Islet precursor cell (in vitro differentiated cells): ENCODE results near the gene APELA.
A peak's percentile ranks its signal among the peaks of the same experiment; 100 is the strongest.
"Not testable (repeated sequence)": the region's sequence is repeated elsewhere in the genome, so short reads cannot be mapped to it uniquely, and the experiment has no call there.

Source experiments
- DNase-seq: peaks from one replicate; pipeline ENCODE4 v3.0.0-alpha.2; 2018

Gene APELA

DNA sequence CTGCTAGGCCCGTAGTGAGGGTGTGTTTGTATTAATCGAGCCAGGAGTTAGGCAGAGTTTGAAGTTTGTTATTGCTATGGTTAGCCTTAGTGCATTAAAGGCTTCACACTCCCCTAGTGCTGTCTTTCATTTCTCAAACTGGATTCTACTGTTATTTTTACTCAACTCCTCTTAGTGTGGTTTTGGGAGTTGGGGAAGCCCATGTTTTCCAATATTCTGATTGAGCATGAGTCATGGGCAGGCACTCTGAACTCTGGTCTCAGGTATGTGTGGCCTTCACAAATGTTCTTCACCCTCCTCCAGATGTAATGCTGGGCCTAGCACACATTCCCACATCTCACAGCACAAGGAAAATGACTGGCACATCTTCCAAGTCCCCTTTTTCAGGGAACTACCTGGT, 50.1 kb downstream of the APELA start:
- DNase-seq, result not testable (repeated sequence)

DNA sequence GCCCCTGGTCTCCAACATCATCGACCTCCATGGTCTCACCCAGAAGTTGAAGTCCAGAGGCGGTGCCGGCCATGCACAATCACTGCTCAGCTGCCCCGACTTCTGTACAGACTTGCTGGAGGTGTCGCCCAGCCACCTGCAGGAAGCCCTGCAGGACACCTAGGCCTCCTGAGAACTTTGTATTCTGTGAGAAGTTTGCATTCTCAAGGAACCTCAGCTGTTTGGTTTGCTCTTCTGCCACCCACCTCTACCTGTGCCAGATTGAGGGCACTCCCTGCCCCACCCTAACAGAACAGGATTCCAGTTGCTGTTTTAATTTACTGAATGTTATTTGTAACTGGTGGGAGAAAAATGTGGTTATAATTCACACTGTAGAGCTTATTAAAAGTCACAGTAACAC, 53.7 kb downstream of the APELA start:
- DNase-seq, result no peak

DNA sequence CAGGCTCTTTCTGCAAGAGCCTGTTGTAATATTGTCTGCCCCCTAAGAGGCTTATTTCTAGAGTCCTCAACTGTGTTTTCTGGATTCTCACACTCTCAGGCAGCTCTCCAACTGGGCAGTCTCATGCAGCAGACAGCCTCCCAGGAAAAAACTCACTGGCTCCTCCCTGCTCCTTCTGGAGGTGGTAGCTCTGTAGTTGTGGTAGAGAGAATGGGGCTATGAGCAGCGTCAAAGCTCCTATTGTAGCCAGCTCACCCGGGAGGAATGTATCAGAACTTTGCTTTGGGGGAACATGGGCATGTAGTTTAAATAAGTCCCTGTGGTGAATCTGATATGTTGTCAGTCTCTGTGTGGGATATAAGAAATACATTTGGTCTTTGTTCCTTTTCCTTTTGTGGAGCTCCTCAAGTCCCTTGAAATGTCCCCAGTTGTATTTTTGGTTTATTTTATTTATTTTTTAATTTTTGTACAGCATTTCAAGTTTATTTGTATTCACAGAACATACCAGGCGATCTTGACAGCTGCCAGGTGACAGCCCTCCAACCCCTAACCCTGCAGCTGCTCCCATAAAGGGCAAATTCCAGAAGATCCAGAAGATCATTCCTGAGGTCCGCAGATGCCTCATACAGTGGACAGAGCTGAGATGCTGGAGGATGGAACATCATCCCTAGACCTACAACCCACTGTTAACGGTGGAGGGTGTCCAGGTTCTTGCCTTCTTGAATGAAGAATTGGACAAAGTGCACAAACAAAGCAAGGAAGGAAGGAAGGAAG, 54.8 kb downstream of the APELA start:
- peak; percentile 74 for DNase-seq

DNA sequence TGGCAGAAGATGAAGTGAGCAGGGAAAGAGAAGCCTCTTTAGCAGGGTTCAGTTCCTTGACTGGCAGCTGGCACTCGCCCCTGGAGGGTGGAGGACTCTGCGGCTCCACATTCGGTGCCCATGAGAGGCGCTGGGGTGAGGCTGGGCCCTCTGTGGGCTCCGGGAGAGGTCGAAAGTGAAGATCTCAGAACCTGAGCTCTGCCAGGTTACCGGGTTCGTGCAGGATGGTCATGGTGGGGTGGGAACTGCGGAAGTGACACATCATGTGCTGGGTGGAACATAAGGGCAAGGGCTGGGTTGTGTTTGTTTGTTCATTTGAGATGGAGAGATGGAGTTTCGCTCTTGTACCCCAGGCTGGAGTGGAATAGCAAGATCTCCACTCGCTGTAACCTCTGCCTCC, 56.3 kb downstream of the APELA start:
- DNase-seq, result no peak

DNA sequence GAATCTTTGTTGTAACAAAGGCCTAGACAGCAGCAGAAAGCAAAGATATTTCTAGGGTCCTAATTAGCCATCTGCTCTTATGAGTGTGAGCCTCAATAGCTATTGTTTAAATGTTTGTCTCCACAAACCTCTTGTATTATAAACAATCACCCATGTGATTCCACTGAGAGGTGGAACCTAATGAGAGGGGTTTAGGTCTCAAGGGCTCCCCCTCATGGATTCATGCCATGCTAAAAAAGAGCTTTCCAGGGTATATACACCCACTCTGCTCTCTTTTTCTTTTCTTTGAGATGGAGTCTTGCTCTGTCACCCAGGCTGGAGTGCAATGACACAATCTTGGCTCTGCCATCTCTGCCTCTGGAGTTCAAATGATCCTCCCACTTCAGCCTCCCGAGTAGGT, 58.4 kb downstream of the APELA start:
- no peak for DNase-seq

DNA sequence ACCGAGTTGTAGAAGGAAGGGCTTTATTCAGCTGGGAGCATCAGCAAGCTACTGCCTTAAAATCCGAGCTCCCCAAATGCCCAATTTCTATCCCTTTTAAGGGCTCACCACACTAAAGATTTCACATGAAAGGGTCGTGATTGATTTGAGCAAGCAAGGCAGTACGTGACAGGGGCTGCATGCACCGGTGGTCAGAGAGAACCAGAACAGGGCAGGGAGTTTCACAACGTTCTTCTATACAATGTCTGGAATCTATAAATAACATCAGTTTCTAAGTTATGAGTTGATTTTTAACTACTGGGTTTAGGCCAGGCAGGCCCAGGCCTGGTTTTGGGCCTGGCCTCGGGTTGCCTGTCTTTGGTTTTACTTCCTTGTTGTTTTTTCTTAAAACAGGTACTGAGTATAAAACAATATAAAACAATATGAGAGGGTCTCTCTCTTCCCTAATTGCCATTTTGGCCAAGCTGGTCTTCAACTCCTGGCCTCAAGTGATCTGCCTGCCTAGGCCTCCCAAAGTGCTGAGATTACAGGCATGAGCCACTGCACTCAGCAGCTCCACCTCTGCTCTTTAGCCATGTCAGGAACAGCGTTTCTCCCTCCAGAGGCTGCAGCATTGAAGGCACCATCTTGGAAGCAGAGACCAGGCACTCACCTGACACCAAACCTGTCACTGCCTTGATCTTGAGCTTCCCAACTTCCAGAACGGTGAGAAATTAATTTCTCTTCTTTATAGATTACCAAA, 59.1 kb downstream of the APELA start:
- not testable (repeated sequence) for DNase-seq

DNA sequence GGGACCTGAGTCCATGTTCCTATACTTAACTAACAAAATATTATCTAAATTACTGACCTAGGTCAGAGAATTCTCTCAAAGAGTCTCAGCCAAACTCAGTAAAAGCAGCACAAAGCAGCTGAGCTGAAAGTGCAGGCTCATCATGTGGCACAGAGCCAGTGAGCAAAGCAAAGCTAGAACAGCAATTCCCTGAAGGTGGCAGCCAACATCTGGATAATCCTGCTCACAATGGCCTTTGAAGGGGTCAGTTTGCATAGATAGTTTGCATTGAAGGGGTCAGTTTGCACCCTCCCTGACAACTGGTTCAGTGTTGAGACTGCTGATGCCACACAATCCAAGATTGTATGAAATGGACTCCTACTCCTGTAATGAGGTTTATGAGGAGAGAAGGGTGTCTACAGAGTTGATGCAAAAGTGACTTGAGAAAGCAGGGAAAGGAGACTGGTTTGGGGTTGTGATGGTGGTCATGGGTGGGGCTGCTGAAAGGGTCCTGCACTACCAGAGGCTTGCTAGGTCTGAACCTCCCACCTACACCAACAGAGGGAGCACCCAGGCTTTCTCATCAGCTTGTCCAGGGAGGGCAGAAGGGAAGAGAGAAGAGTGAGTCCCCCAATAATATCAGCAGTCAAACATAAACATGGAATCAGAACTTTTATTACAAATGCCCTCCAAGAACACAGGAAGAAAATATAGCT, 60.7 kb downstream of the APELA start:
- no peak for DNase-seq

DNA sequence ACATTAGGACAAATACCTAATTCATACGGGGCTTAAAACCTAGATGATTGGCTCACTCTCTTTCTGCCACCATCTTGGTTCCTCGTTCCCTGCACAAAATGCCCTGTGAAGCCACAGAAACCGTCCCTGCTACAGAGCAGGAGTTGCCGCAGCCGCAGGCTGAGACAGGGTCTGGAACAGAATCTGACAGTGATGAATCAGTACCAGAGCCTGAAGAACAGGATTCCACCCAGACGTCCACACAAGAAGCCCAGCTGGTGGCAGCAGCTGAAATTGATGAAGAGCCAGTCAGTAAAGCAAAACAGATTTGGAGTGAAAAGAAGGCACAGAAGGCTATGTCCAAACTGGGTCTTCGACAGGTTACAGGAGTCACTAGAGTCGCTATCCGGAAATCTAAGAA, 66.2 kb downstream of the APELA start:
- peak; percentile 69 for DNase-seq

DNA sequence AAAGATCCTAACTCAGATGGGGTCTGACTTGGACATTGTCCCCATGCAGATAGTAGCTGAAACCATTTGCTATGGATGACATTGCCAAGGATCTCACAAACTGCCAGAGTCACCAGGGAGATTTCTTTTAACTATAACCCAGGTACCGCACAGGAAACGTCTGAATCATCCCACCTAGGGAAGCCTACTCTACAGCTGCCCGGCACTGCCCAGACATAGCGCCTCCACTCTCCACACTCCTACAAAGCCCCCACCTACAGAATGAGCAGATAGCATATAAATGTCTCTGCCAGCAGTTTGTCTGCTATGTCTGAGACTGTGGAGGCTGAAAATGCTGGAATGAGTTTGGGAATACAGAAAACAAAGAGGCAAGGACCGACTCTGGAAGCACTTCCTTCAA, 68.2 kb downstream of the APELA start:
- no peak for DNase-seq

DNA sequence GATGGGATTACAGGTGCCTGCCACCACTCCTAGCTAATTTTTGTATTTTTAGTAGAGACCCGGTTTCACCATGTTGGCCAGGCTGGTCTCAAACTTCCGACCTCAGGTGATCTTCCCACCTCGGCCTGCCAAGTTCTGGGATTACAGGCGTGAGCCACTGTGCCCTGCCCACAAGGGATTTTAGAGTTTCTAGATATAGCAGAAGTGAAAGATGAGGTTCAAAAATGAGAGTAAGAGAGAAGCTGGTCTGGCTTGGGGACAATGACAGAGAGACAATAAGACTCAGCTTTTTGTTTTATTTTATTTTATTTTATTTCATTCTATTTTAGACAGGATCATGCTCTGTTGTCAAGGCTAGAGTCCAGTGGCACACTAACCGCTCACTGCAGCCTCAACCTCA, 69.8 kb downstream of the APELA start:
- DNase-seq, result no peak
